ENCODE measurements around the gene LSM3.
"Not testable (repeated sequence)": the region's sequence is repeated elsewhere in the genome, so short reads cannot be mapped to it uniquely, and the experiment has no call there.

LSM3 gene

DNA sequence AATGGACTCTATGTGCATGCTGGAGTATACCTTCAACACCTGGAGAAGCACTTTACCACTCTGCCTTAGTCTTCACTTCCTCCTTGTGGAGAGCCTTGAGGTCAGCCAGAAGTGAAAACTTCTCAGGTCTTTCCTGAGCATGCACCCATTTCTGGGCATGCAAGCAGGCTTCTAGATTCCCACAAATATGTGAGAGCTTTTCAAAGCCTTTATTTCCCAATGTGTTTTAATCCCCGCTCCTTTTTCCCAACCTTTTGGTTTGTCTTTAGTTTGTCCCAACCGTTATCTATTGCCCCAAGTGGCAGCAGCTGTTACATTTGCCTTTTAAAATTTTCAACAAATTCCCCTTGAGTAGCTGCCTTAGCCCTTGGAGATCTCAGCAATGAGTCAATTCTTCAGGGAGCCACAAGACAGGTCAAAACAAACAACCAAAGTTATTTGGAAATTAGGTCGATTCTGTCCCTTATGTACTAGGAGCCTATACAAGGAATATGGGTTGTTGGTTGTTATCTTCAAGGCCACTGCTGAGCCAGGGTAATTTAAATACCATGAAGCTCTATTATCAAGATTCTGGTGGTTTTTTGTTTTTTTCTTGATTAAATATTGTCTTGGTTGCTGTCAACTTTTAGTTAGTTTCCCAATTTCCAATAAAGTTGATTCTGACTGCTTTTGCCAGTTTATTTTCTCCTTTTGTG is 44.4 kb downstream of the LSM3 start:
- DNase-seq, result peak; percentile 72

- DNase-seq, result peak; percentile 39
Observed at GRCh38 chr3:14223595-14223994, 45.0 kb downstream of the LSM3 start.

DNA sequence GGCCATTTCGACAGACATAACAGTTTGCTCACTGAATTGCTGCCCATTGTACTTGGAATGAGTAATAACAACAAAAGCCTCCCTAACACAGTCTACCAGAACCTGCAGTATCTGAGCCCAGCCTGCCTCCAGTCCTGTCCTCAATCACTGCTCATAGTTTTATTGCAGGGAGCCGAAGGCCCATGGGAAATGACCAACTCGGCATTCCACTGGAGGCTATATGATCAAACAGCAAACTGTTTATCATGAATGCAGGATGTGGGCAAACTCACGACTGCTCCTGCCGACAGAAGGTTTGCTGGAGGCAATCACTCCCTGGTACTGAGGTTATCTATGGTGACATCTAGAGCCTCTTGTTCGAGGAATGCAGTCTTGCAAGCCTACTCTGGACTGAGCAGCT is 46.3 kb downstream of the LSM3 start:
- no peak for DNase-seq

GRCh38 chr3:14225421-14225820 is 46.8 kb downstream of the LSM3 start:
- no peak for DNase-seq

DNA sequence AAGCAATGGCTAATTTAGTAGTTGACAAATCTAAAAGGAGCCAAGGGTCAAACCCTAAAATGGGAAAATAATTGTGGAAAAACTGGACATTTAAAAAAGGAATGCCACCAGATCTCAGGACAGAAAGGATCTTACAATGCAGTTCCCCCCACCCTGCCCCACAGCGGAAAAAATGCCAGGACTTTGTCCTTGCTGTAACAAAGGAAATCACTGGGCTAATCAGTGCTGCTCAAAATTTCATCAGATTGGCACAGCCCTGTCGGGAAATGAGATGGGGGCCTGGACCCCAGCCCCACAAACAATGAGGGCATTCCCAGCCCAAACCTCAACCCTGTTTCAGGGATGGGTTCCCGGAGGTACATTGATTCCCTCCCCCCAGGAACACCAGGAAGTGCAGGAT is 47.7 kb downstream of the LSM3 start:
- not testable (repeated sequence) for DNase-seq

- DNase-seq, result no peak
Observed at GRCh38 chr3:14227856-14228255, 49.2 kb downstream of the LSM3 start.

DNA sequence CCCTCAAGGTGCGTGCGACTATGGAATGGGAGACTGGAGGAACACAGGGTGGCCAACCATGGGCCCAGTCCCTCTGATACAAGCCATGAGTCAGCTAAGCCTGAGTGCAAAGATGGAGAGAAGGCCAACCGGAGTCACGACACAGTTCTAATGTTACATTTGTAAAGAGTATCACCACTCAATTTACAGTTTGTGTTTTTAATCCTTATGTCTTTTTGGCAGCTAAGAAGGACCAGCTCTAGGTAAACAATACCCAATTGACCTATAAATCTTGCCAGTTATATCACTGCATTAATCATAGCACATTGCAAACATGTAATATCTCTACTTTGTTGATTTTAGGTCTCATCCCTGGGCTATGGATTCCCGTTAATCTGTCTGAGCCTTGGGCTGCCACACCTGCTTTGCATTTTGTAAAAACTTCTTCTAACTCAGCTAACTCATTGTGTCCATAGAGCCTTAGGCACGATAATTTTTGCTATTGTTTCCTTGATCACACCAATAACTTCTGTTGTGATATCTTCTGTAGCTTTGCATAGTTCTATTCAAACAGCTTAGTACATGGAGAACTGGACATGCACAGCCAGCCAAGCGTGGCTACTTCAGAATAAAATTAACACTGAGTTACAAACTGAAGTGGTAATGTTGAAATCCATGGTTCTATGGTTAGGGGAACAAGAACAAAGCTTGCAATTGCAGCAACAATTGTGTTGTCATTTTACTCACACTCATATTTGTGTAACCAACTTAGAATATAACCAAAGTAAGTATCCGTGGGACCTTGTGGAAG is 50.3 kb downstream of the LSM3 start:
- no peak for DNase-seq

- DNase-seq, result not testable (repeated sequence)
Observed at GRCh38 chr3:14229695-14230094, 51.1 kb downstream of the LSM3 start.

GRCh38 chr3:14230729-14231128 is 52.1 kb downstream of the LSM3 start:
- DNase-seq, result no peak

- DNase-seq, result peak; percentile 51
Observed at GRCh38 chr3:14231145-14231990, 52.8 kb downstream of the LSM3 start.

- DNase-seq, result no peak
Observed at GRCh38 chr3:14231998-14232501, 53.4 kb downstream of the LSM3 start.

- peak; percentile 36 for DNase-seq
Observed at GRCh38 chr3:14234251-14235002, 55.8 kb downstream of the LSM3 start.

DNA sequence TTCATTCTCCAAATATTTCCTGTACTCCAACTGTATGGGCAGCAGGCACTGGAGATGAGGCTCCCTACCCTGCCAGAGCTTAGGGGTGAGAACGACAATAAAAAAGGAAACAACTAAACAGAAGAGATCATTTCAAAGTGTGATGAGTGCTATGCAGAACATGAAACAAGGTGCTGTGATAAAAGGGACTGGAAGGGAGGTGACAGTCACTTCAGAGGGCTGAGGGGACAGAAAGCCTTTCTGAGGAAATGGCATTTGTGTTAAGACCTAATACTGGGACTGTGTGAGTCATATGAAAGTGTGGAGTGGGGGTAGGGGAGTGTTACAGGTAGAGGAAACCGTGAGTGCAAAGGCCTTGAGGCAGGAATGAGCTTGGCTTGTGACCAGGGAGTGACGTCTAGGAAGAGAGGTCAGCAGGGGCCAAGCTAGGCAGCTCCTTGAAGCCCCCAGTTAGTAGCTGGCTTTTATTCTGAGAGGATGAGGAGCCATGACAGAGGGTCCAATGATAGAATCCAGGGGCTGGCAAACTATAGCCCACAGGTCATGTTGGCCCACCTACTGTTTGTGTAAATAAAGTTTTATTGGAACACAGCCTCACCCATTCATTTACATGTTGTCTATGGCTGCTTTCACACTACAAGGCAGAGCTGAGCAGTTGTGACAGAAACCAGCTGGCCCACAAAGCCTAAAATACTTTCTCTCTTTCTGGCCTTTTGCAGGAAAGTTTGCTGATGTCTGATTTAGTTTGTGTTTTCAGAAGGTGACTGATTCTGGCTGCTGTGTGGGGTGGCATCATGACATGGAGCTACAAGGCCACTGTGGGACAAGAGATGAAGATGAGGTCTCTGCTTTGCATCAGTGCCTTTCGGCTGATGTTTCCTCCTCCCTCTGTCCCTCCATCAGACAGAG is 56.6 kb downstream of the LSM3 start:
- DNase-seq, result no peak

DNA sequence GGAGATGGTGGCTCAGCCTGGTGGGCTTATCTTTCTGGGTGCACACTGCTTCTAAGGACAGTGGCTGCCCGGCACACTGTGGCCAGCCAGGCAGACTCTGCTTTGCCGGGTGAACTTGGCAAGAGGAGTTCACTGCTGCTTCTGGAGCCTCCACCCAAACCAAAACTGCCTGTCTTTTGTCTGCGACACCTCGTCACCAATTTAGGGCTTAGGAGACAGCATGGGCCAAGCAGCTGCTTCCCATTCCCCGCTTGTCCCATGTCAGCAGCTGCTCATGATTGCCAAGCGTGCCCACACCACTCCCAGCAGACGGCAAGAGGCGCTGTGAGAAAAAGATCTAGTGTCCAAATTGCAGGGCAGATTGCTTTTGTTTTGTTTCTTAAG is 57.3 kb downstream of the LSM3 start:
- DNase-seq, result peak; percentile 28

- DNase-seq, result no peak
Observed at GRCh38 chr3:14236902-14237301, 58.3 kb downstream of the LSM3 start.

- DNase-seq, result no peak
Observed at GRCh38 chr3:14237457-14237856, 58.8 kb downstream of the LSM3 start.

GRCh38 chr3:14238356-14238755 is 59.7 kb downstream of the LSM3 start:
- no peak for DNase-seq

- DNase-seq, result no peak
Observed at GRCh38 chr3:14238930-14239329, 60.3 kb downstream of the LSM3 start.

DNA sequence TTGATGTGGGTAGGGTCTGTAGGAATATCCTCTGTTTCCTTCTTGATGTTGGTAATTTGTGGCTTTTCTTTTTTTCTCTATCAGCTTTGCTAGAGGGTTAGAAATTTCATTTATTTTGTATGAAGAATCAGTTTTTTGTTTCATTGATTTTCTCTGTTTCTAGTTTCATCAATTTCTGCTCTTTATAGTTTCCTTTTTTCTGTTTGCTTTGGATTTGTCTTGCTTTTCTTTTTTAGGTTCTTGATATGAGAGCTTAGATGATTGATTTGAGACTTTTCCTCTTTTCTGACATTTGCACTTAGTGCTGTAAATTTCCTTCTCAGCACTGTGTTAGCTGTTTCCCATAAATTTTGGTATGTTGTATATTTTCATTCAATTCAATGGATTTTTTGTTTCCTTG is 61.3 kb downstream of the LSM3 start:
- no peak for DNase-seq

DNA sequence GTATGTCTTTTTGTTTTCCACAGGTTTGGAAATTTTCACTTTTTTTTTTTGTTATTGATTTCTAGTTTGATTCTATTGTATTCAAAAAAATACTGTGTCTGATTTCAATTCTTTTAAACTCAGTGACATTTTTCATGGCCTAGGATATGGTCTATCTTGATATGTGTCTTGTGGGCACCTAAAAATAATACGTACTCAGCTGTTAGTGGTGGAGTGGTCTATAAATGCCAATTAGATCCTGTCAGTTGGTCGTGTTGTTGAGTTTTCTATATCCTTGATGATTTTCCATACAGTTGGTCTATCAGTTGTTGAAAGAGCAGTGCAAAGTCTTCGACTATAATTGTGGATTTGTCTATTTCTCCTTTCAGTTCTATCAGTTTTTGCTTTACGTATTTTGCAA is 61.7 kb downstream of the LSM3 start:
- DNase-seq, result no peak

DNA sequence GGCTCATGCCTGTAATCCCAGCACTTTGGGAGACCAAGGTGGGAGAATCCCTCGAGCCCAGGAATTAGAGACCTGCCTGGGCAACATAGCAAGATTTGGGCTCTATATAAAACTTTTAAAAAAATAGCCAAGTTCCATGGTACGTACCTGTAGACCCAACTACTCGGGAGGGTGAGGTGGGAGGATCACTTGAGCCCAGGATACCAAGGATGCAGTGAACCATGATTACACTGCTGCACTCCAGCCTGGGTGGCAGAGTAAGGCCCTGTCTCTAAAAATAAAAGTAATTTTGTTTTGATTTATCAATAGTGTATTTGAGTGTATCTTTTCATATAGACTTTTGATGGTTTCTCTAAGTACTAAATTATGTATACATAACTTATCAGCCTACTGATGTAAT is 63.1 kb downstream of the LSM3 start:
- DNase-seq, result no peak
